Tibial artery (tissue), 4 donors: ENCODE results near the gene ANTKMT.

ENCODE experiments used
- DNase-seq, 2 donors: peaks; one replicate each; pipeline ENCODE4 v3.0.0-alpha.2; 2019
- H3K27ac ChIP-seq, 2 donors: fragments of 200-600 bp; sonication (generic) in 1 of 2; 1 replicate in 1 of 2; 2 replicates in 1 of 2; pipeline ENCODE4 v1.5.1; 2018 to 2019; ENCODE audit warnings: mild to moderate bottlenecking in 1 of 2
- H3K27me3 ChIP-seq, 2 donors: fragments of 200-600 bp; sonication (generic) in 1 of 2; one replicate each; pipeline versions ENCODE4 v1.5.1 to v1.6.0; 2016 to 2019
- H3K36me3 ChIP-seq, 3 donors: fragments of 200-600 bp; sonication (generic) in 2 of 3; one replicate each; pipeline ENCODE4 v1.5.1; 2016 to 2019; ENCODE audit warnings: mild to moderate bottlenecking in 2 of 3
- H3K4me1 ChIP-seq, 4 donors: fragments of 200-600 bp; sonication (generic) in 2 of 4; 1 replicate in 3 of 4; 2 replicates in 1 of 4; pipeline ENCODE4 v1.5.1; 2016 to 2019
- H3K4me3 ChIP-seq, 2 donors: fragments of 200-600 bp; sonication (generic) in 1 of 2; 1 replicate in 1 of 2; 2 replicates in 1 of 2; pipeline ENCODE4 v1.5.1; 2018 to 2019; ENCODE audit warnings: mild to moderate bottlenecking in 2 of 2
- H3K9me3 ChIP-seq, 3 donors: fragments of 200-600 bp; sonication (generic) in 1 of 3; one replicate each; pipeline ENCODE4 v1.5.1; 2016 to 2019
- intact Hi-C: fragments of 100-400 bp; cut with DNase I; formaldehyde crosslinking; loops from one replicate; pipeline ENCODE4 v1.15.0; 2023; ENCODE audit warnings: low total_unique reads
- TF ChIP-seq, protein P1 (sequence below), 2 experiments: fragments of 200-600 bp in 1 of 2; fragments of 450-650 bp in 1 of 2; IDR thresholded peaks; one replicate each; pipeline ENCODE4 v1.5.1; 2017 to 2019; ENCODE audit warnings: antibody characterized with exemption in 2 of 2, mild to moderate bottlenecking in 1 of 2, moderate library complexity in 1 of 2

ANTKMT gene

GRCh38 chr16:765488-765865 lies 44.5 kb downstream of the ANTKMT start:
- H3K27me3 ChIP-seq, result peaks cover 0 to 84% of the 10 kb centered on the region in 2 donors
- H3K36me3 ChIP-seq, result no peaks in the 10 kb centered on the region
- intact Hi-C loops, result no loop called here
- DNase-seq, result no peak
- peaks cover 0 to 2% (median 0%) of the 10 kb centered on the region in 4 donors for H3K4me1 ChIP-seq
- no peak overlapping the region for H3K4me3 ChIP-seq
- no peak overlapping the region for H3K27ac ChIP-seq
- no peaks in the 10 kb centered on the region for H3K9me3 ChIP-seq
- TF ChIP-seq, protein P1, sequence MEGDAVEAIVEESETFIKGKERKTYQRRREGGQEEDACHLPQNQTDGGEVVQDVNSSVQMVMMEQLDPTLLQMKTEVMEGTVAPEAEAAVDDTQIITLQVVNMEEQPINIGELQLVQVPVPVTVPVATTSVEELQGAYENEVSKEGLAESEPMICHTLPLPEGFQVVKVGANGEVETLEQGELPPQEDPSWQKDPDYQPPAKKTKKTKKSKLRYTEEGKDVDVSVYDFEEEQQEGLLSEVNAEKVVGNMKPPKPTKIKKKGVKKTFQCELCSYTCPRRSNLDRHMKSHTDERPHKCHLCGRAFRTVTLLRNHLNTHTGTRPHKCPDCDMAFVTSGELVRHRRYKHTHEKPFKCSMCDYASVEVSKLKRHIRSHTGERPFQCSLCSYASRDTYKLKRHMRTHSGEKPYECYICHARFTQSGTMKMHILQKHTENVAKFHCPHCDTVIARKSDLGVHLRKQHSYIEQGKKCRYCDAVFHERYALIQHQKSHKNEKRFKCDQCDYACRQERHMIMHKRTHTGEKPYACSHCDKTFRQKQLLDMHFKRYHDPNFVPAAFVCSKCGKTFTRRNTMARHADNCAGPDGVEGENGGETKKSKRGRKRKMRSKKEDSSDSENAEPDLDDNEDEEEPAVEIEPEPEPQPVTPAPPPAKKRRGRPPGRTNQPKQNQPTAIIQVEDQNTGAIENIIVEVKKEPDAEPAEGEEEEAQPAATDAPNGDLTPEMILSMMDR (IDR thresholded peaks at IDR 0.05), result no peak

DNA sequence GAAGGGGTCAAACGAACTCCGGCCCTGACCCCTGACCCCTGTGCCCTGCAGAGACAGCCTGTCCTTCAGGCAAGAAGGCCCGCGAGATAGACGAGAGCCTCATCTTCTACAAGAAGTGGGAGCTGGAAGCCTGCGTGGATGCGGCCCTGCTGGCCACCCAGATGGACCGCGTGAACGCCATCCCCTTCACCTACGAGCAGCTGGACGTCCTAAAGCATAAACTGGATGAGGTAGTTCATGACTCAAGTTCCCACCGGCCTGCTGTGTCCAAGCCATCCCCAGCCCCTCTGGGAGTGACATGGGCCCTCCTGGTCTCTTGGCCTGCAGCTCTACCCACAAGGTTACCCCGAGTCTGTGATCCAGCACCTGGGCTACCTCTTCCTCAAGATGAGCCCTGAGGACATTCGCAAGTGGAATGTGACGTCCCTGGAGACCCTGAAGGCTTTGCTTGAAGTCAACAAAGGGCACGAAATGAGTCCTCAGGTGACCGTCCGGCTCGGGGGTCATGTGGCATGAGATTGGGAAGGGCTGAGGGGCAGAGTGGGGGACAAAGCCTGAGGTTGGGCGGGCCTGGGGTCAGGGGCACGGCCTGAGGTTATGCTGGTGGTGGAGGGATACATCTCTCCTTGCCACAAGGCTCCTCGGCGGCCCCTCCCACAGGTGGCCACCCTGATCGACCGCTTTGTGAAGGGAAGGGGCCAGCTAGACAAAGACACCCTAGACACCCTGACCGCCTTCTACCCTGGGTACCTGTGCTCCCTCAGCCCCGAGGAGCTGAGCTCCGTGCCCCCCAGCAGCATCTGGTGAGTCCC lies 45.3 kb downstream of the ANTKMT start:
- Histone ChIP-seq H3K36me3 (no peaks in the 10 kb centered on the region), H3K27ac (no peak overlapping the region), H3K4me3 (no peak overlapping the region), H3K9me3 (no peaks in the 10 kb centered on the region), H3K27me3 (peaks cover 0 to 85% of the 10 kb centered on the region in 2 donors), H3K4me1 (no peaks in the 10 kb centered on the region)
- no peak for DNase-seq
- intact Hi-C loops, result no loop called here
- TF ChIP-seq, protein P1 (IDR thresholded peaks at IDR 0.05), result no peak

DNA sequence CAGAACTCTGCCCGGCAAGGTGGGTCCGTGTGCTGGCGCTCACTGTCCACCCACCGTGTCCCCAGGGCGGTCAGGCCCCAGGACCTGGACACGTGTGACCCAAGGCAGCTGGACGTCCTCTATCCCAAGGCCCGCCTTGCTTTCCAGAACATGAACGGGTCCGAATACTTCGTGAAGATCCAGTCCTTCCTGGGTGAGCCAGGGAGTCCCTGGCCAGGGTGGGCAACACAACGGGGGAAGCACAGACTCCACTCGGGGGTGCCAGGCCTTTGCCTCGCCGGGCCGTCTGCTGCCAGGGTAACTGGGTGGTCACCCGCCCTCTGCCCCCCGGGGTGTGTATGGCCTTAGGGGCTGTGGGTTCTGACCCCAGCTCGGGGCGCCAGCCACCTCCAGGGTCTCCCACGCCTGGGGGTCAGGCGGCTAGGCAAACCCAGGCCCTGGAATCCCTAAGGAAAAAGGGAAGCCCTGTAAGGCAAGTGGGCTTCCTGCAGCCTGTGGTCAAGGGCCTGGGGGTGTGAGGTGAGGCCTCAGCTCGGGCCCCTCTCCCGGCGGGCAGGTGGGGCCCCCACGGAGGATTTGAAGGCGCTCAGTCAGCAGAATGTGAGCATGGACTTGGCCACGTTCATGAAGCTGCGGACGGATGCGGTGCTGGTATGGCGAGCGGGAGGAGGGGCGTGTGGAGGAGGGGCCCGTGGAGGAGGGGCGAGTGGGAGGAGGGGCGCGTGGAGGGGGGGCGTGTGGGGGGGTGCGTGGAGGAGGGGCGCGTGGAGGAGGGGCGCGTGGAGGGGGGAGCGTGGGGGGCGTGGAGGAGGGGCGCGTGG lies 46.1 kb downstream of the ANTKMT start:
- intact Hi-C loops, result no loop called here
- H3K36me3 ChIP-seq, result no peaks in the 10 kb centered on the region

GRCh38 chr16:767743-768235 lies 46.8 kb downstream of the ANTKMT start:
- no peak for DNase-seq
- H3K9me3 ChIP-seq, result no peaks in the 10 kb centered on the region
- TF ChIP-seq, protein P1 (IDR thresholded peaks at IDR 0.05), result no peak
- intact Hi-C loops, result no loop called here
- H3K4me3 ChIP-seq, result no peak overlapping the region
- no peaks in the 10 kb centered on the region for H3K36me3 ChIP-seq
- H3K4me1 ChIP-seq, result no peaks in the 10 kb centered on the region
- H3K27me3 ChIP-seq, result peaks cover 0 to 78% of the 10 kb centered on the region in 2 donors
- no peak overlapping the region for H3K27ac ChIP-seq

More for the DNA sequence above, 46.1 kb downstream of the ANTKMT start:
- H3K27me3 ChIP-seq, result peaks cover 0 to 83% of the 10 kb centered on the region in 2 donors
- no peaks in the 10 kb centered on the region for H3K4me1 ChIP-seq
- no peaks in the 10 kb centered on the region for H3K9me3 ChIP-seq
- TF ChIP-seq, protein P1 (IDR thresholded peaks at IDR 0.05), result no peak
- H3K4me3 ChIP-seq, result no peak overlapping the region
- no peak overlapping the region for H3K27ac ChIP-seq
- no peak for DNase-seq

GRCh38 chr16:768428-768827 lies 47.5 kb downstream of the ANTKMT start:
- no peaks in the 10 kb centered on the region for H3K4me1 ChIP-seq

More at GRCh38 chr16:768428-768827, 47.5 kb downstream of the ANTKMT start:
- H3K36me3 ChIP-seq, result no peaks in the 10 kb centered on the region
- H3K9me3 ChIP-seq, result no peaks in the 10 kb centered on the region
- no peak overlapping the region for H3K27ac ChIP-seq
- TF ChIP-seq, protein P1 (IDR thresholded peaks at IDR 0.05), result no peak
- peaks cover 0 to 74% of the 10 kb centered on the region in 2 donors for H3K27me3 ChIP-seq
- no peak overlapping the region for H3K4me3 ChIP-seq
- intact Hi-C loops, result no loop called here
- DNase-seq, result no peak
